SK-N-SH treated with all-trans-retinoic acid at 6 μM for 48 hours (cell line): ENCODE data around the gene ATP6AP1.

Experiments used
- ARNTL ChIP-seq: fragments of 450-650 bp; formaldehyde crosslinking; IDR thresholded peaks from 2 replicates; pipeline ENCODE4 v1.5.0; 2020; ENCODE audit warnings: low read depth, mild to moderate bottlenecking, moderate library complexity, borderline replicate concordance
- GLIS3 ChIP-seq: fragments of 250-450 bp; sonication (Bioruptor Pico); IDR thresholded peaks from 2 replicates; pipeline ENCODE4 v1.5.0; 2020; ENCODE audit warnings: mild to moderate bottlenecking, moderate library complexity
- OSR1 ChIP-seq: fragments of 250-450 bp; sonication (Bioruptor Pico); IDR thresholded peaks from 2 replicates; pipeline ENCODE4 v1.8.0; 2022; ENCODE audit warnings: moderate library complexity, mild to moderate bottlenecking, inconsistent platforms
- ZFP30 ChIP-seq: fragments of 450-650 bp; formaldehyde crosslinking; IDR thresholded peaks from 2 replicates; pipeline ENCODE4 v1.5.0; 2022; ENCODE audit warnings: mild to moderate bottlenecking, moderate library complexity
- TF ChIP-seq, protein P1 (sequence below): fragments of 250-450 bp; sonication (Bioruptor Pico); IDR thresholded peaks from 2 replicates; pipeline ENCODE4 v1.8.0; 2021; ENCODE audit warnings: low read depth, mild to moderate bottlenecking, moderate library complexity, borderline replicate concordance
- TF ChIP-seq, protein P2 (sequence below): fragments of 250-450 bp; sonication (Bioruptor Pico); IDR thresholded peaks from 2 replicates; pipeline ENCODE4 v1.8.0; 2020; ENCODE audit warnings: mild to moderate bottlenecking, moderate library complexity, borderline replicate concordance

DNA sequence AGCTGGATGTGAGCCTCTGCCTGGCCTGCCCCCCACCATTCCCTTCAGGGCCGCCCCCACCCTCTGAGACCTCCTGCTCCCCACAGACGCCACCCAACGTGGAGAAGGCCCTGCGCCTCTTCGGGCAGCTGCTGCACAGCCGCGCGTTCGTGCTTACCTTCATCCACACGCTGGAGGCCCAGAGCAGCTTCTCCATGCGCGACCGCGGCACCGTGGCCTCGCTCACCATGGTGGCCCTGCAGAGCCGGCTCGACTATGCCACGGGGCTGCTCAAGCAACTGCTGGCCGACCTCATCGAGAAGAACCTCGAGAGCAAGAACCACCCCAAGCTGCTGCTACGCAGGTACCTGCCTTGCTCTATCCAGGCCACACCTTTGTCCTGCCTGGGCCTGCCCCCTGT, 39.7 kb downstream of the ATP6AP1 start:
- no peak for TF ChIP-seq GLIS3
- no peak for TF ChIP-seq ZFP30 (CRISPR knock-in tag)
- TF ChIP-seq ARNTL (CRISPR knock-in tag) = no peak
- TF ChIP-seq OSR1 = no peak
- TF ChIP-seq, protein P1, sequence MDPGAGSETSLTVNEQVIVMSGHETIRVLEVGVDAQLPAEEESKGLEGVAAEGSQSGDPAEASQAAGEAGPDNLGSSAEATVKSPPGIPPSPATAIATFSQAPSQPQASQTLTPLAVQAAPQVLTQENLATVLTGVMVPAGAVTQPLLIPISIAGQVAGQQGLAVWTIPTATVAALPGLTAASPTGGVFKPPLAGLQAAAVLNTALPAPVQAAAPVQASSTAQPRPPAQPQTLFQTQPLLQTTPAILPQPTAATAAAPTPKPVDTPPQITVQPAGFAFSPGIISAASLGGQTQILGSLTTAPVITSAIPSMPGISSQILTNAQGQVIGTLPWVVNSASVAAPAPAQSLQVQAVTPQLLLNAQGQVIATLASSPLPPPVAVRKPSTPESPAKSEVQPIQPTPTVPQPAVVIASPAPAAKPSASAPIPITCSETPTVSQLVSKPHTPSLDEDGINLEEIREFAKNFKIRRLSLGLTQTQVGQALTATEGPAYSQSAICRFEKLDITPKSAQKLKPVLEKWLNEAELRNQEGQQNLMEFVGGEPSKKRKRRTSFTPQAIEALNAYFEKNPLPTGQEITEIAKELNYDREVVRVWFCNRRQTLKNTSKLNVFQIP (CRISPR knock-in tag) = no peak
- TF ChIP-seq, protein P2, sequence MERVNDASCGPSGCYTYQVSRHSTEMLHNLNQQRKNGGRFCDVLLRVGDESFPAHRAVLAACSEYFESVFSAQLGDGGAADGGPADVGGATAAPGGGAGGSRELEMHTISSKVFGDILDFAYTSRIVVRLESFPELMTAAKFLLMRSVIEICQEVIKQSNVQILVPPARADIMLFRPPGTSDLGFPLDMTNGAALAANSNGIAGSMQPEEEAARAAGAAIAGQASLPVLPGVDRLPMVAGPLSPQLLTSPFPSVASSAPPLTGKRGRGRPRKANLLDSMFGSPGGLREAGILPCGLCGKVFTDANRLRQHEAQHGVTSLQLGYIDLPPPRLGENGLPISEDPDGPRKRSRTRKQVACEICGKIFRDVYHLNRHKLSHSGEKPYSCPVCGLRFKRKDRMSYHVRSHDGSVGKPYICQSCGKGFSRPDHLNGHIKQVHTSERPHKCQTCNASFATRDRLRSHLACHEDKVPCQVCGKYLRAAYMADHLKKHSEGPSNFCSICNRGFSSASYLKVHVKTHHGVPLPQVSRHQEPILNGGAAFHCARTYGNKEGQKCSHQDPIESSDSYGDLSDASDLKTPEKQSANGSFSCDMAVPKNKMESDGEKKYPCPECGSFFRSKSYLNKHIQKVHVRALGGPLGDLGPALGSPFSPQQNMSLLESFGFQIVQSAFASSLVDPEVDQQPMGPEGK (CRISPR knock-in tag) = no peak
